ENCODE measurements around the gene FGFRL1.

- TF ChIP-seq CTCF (IDR thresholded peaks at IDR 0.05) (no peak), POLR2A (IDR thresholded peaks at IDR 0.05) (no peak), POLR2AphosphoS5 (IDR thresholded peaks at IDR 0.05) (no peak)
Observed at GRCh38 chr4:974668-975067, 36.8 kb upstream of the FGFRL1 start.

Measured in breast epithelium (tissue), 3 donors.